B cell (primary cell): ENCODE results near the gene TRAPPC12.
"Not testable (repeated sequence)": the region's sequence is repeated elsewhere in the genome, so short reads cannot be mapped to it uniquely, and the experiment has no call there.

Experiments
- EZH2 ChIP-seq: IDR thresholded peaks from 2 replicates; pipeline ENCODE4 v1.6.1; 2012; ENCODE audit warnings: borderline replicate concordance, low read depth, mild to moderate bottlenecking, moderate library complexity, low read length; ENCODE audit not compliant: insufficient read depth, poor library complexity, severe bottlenecking
- TF ChIP-seq, protein P1 (sequence below): fragments of 200-600 bp; IDR thresholded peaks from one replicate; pipeline ENCODE4 v1.8.0; 2022; ENCODE audit warnings: antibody characterized with exemption, mild to moderate bottlenecking

DNA sequence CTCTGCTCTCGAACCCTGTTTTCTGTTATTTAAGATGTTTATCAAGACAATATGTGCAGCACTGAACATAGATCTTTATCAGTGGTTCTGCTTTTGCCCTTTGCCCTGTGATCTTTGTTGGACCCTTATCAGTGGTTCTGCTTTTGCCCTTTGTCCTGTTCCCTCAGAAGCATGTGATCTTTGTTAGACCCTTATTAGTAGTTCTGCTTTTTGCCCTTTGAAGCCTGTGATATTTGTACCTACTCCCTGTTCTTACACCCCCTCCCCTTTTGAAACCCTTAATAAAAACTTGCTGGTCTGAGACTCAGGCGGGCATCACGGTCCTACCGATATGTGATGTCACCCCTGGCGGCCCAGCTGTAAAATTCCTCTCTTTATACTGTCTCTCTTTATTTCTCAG is 135.9 kb downstream of the TRAPPC12 start:
- TF ChIP-seq, protein P1, sequence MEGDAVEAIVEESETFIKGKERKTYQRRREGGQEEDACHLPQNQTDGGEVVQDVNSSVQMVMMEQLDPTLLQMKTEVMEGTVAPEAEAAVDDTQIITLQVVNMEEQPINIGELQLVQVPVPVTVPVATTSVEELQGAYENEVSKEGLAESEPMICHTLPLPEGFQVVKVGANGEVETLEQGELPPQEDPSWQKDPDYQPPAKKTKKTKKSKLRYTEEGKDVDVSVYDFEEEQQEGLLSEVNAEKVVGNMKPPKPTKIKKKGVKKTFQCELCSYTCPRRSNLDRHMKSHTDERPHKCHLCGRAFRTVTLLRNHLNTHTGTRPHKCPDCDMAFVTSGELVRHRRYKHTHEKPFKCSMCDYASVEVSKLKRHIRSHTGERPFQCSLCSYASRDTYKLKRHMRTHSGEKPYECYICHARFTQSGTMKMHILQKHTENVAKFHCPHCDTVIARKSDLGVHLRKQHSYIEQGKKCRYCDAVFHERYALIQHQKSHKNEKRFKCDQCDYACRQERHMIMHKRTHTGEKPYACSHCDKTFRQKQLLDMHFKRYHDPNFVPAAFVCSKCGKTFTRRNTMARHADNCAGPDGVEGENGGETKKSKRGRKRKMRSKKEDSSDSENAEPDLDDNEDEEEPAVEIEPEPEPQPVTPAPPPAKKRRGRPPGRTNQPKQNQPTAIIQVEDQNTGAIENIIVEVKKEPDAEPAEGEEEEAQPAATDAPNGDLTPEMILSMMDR, result not testable (repeated sequence)
- TF ChIP-seq EZH2, result not testable (repeated sequence)
